ENCODE results near the gene ZSWIM6.

DNA sequence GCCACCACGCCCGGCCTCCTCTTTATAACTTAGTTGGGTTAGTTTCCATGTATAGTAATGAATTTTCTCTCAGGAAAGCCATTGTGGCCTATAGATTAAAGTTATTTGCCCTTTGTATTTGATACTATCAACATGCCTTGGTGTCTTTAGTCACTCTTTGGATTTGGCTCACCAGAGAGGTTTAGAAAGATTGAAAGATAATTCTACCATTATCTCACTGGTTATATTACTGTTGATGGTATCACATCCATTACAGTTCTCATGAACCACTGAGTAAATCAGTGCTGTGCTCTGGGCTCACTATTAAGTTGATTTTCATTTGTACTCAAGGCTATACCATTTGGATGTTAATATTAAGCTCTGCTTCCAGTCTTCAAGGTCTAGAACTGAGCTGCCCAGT is 87.0 kb downstream of the ZSWIM6 start:
- TF ChIP-seq, protein P1, sequence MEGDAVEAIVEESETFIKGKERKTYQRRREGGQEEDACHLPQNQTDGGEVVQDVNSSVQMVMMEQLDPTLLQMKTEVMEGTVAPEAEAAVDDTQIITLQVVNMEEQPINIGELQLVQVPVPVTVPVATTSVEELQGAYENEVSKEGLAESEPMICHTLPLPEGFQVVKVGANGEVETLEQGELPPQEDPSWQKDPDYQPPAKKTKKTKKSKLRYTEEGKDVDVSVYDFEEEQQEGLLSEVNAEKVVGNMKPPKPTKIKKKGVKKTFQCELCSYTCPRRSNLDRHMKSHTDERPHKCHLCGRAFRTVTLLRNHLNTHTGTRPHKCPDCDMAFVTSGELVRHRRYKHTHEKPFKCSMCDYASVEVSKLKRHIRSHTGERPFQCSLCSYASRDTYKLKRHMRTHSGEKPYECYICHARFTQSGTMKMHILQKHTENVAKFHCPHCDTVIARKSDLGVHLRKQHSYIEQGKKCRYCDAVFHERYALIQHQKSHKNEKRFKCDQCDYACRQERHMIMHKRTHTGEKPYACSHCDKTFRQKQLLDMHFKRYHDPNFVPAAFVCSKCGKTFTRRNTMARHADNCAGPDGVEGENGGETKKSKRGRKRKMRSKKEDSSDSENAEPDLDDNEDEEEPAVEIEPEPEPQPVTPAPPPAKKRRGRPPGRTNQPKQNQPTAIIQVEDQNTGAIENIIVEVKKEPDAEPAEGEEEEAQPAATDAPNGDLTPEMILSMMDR (IDR thresholded peaks at IDR 0.05; ENCODE audit: low read length) = no peak
- no peak for TF ChIP-seq EZH2 (IDR thresholded peaks at IDR 0.05; ENCODE audit: borderline replicate concordance, low read length)
